Measurements from ENCODE around the gene ZNHIT2. TPM values are rescaled to one million over a fixed set of nuclear protein-coding genes. Genes with fewer than 3 reads are reported as not detected.

The ZNHIT2 gene
- total RNA-seq, 1 donor: 11.2 TPM

DNA sequence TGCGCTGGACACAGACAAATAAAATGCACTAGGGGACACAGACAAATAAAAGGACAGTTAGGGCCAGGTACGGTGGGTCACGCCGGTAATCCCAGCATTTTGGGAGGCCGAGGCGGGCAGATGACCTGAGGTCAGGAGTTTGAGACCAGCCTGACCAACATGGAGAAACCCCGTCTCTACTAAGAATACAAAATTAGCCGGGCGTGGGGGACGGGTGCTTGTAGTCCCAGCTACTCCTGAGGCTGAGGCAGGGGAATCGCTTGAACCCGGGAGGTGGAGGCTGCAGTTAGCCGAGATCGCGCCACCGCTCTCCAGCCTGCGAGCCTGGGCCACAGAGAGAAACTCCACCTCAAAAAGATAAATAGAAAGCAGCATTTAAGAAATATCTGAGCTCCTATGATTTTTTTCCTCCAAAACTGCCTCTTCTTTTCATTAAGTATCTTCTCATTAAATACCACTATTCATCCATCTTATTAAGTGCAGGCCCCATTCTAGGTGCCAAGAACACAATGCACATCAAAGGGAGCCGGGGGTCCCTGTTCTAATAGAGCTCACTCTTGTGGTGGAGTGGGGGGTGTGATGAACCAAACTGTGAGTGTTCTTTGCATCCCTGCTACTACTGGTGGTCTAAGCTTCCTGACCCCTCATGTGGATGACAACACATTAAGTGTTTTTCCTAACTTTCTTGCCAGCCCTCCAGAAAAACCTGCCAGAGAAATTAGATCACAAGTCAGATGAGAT, 766 bp upstream of the ZNHIT2 start:
- TF ChIP-seq, protein P1, sequence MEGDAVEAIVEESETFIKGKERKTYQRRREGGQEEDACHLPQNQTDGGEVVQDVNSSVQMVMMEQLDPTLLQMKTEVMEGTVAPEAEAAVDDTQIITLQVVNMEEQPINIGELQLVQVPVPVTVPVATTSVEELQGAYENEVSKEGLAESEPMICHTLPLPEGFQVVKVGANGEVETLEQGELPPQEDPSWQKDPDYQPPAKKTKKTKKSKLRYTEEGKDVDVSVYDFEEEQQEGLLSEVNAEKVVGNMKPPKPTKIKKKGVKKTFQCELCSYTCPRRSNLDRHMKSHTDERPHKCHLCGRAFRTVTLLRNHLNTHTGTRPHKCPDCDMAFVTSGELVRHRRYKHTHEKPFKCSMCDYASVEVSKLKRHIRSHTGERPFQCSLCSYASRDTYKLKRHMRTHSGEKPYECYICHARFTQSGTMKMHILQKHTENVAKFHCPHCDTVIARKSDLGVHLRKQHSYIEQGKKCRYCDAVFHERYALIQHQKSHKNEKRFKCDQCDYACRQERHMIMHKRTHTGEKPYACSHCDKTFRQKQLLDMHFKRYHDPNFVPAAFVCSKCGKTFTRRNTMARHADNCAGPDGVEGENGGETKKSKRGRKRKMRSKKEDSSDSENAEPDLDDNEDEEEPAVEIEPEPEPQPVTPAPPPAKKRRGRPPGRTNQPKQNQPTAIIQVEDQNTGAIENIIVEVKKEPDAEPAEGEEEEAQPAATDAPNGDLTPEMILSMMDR (IDR thresholded peaks at IDR 0.05; ENCODE audit: insufficient read depth, low read depth, low read length): no peak
- no peak overlapping the region for H3K4me3 ChIP-seq (ENCODE audit: low read depth, low read length)
- DNase-seq (ENCODE audit: low read depth): no peak

DNA sequence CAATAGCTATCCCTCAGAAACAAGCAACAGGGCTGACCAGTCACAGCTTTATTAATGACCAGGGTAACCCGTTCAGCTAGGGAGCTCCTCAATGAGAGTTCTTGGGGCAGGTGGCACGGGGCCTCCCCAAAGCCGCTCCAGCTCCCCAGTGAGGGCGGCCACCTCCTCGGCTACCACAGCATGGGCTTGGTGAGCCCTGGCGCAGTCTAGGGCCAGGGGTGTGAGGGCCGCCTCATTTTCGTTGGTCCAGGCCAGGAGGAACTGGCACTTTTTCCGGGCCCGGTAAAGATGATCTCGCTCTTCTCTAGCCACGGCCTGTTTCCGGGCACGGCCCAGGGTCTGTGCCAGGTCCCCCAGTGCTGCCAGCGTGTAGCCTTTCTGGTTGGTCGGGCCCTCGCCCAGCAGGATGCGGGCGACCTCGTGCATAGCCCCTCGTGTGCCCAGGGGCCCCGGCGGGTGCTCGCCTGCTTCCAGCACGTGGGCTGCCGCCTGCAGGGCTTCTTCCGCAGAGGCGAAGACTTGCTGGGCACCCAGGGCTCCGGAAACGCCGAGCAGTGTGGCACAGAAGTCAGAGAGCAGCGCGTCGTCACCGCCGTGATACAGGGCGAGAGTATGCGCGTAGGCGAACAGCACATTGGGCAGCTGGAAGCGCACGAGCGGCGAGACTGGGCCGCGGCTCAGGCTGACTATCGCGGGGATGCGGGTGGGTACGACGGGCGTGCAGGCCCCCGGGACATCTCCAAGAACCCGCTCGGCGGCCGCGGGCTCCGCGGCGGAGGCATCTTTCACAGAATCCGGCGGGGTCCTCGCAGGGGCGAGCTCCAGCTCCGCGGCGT, 913 bp downstream of the ZNHIT2 start:
- peak; percentile 48 for DNase-seq (ENCODE audit: low read depth)
- TF ChIP-seq, protein P1 (IDR thresholded peaks at IDR 0.05; ENCODE audit: insufficient read depth, low read depth, low read length): no peak
- H3K4me3 ChIP-seq (ENCODE audit: low read depth, low read length): peak overlapping the region; percentile 94

DNA sequence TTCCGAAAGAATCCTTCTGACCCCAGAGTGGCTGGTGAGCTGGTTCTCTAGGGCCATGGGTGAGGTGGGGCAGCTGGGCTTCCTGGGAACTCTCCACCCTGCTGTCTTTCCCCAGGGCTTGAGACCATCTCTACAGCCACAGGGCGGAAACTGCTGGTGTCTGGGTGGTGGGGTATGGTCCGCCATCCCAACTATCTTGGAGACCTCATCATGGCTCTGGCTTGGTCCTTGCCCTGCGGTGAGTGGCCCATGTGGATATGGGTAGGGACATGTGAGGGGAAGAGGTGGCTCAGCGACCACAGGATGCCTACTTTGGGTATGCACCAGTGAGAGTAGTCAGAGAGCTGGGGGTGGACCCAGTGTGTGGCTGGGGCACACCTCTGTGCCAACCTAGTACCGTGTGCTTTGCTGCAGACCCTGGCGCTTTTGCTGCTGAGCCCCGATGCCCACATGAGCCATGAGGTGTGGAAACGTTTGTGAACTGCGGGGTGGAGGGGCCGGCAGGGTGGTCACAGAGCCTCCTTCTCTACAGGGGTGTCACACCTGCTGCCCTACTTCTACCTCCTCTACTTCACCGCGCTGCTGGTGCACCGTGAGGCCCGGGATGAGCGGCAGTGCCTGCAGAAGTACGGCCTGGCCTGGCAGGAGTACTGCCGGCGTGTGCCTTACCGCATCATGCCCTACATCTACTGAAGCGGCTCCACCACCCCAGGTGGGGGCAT, 2.0 kb downstream of the ZNHIT2 start:
- TF ChIP-seq, protein P1 (IDR thresholded peaks at IDR 0.05; ENCODE audit: insufficient read depth, low read depth, low read length): no peak
- H3K4me3 ChIP-seq (ENCODE audit: low read depth, low read length): no peak overlapping the region
- no peak for DNase-seq (ENCODE audit: low read depth)

DNA sequence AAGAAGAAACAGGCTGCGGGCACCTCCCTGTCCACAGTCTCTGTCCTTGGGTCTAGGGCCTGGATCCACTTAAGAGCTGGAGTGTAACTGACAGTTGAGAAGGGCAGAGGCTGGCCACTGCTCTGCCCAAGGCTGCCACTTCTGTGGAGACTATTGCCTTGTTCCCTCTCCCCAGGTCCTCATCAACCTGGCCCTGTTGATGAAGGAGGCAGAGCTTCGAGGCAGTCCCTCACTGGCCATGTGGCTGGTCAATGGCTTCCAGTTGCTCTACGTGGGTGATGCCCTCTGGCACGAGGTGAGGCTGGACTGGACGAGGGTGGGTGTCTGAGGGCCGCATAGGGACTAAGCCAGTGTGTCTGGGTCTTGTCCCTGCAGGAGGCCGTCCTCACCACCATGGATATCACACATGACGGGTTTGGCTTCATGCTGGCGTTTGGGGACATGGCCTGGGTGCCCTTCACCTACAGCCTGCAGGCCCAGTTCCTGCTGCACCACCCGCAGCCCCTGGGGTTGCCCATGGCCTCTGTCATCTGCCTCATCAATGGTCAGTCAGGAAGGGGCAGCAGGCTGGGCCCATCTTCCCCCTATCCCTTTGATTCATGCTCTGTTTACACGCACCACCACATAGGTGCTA, 2.8 kb downstream of the ZNHIT2 start:
- no peak for DNase-seq (ENCODE audit: low read depth)
- H3K4me3 ChIP-seq (ENCODE audit: low read depth, low read length): no peak overlapping the region
- TF ChIP-seq, protein P1 (IDR thresholded peaks at IDR 0.05; ENCODE audit: insufficient read depth, low read depth, low read length): no peak

DNA sequence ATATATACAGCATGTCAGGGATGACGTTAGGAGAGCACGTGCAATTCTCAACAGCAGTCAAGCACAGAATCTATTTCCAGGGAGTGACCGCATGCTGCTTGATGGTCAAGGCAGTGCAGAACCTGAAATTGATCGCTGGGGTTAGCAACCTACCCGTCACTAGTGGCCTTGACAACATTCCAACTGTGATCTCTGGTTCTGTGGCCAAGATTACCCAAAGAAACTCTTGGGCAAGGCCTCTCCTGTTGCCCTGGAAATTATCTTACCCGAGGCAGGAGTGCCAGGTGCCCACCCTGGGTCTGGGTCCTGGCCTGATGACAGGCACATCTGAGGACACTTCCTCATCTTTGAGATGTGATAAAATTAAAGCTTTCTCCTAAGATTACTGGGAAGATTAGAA, 3.7 kb downstream of the ZNHIT2 start:
- TF ChIP-seq, protein P1 (IDR thresholded peaks at IDR 0.05; ENCODE audit: insufficient read depth, low read depth, low read length): no peak
- DNase-seq (ENCODE audit: low read depth): no peak
- H3K4me3 ChIP-seq (ENCODE audit: low read depth, low read length): no peak overlapping the region

DNA sequence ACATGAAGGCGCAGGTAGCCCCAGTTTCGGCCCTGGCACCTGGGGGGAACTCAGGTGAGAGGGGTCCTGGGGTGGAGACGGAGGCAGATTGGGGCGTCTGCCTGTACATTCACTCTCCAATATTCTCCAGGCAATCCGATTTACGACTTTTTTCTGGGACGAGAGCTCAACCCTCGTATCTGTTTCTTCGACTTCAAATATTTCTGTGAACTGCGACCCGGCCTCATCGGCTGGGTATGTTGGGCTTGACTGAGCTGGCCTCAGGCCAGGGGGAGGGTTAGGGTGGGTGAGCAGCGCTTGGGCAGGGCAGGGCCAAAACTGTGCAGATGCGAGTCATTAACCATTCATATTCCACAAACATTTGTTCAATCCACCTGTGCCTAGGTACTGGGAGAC, 4.1 kb downstream of the ZNHIT2 start:
- peak; percentile 28 for DNase-seq (ENCODE audit: low read depth)
- H3K4me3 ChIP-seq (ENCODE audit: low read depth, low read length): peak overlapping the region; percentile 69
- TF ChIP-seq, protein P1 (IDR thresholded peaks at IDR 0.05; ENCODE audit: insufficient read depth, low read depth, low read length): no peak
